ENCODE results near the gene ZDHHC11B. TPM values are rescaled to one million over a fixed set of nuclear protein-coding genes. Genes with fewer than 3 reads are reported as not detected.
A peak's percentile ranks its signal among the peaks of the same experiment; 100 is the strongest.

ZDHHC11B gene
- total and polyA plus RNA-seq, 2 of the 13 experiments (the other 11 are each of a cell fraction or from before 2014, with no cell fraction given), result 0.11 to 0.12 TPM

GRCh38 chr5:671459-672328 is 112.8 kb downstream of the ZDHHC11B start (continued):
- 0 out of 2 replicates have a peak, but pooled peaks have one; percentile 54 for TF ChIP-seq ZC3H13 (CRISPR knock-in tag; IDR thresholded peaks at IDR 0.05)
- peak; percentile 51; the same call in 1 of the 2 replicates for TF ChIP-seq PAXIP1 (CRISPR knock-in tag; conservative IDR thresholded peaks at IDR 0.05)
- no peak for TF ChIP-seq ZNF747 (CRISPR knock-in tag; IDR thresholded peaks at IDR 0.05; ENCODE audit: borderline replicate concordance)
- TF ChIP-seq AGO2 (optimal IDR thresholded peaks at IDR 0.05; ENCODE audit: low read depth, low read length), result peak; percentile 76
- TF ChIP-seq NCOR1 (IDR thresholded peaks at IDR 0.05; ENCODE audit: borderline replicate concordance, low read length), result 0 out of 2 replicates have a peak, but pooled peaks have one; percentile 8
- no peak for TF ChIP-seq AHDC1 (CRISPR knock-in tag; IDR thresholded peaks at IDR 0.05; ENCODE audit: borderline replicate concordance)
- no peak for TF ChIP-seq ZNF138 (CRISPR knock-in tag; IDR thresholded peaks at IDR 0.05; ENCODE audit: low read depth)
- TF ChIP-seq SMAD9 (CRISPR knock-in tag; IDR thresholded peaks at IDR 0.05), result no peak
